Mesenteric fat pad (tissue), 1 donor: ENCODE measurements around the gene NPSR1. TPM values are rescaled to one million over a fixed set of nuclear protein-coding genes. Genes with fewer than 3 reads are reported as not detected.
"Not testable (repeated sequence)": the region's sequence is repeated elsewhere in the genome, so short reads cannot be mapped to it uniquely, and the experiment has no call there.

Source experiments
- DNase-seq: peaks from one replicate; pipeline ENCODE4 v3.0.0-alpha.2; 2020; ENCODE audit warnings: low spot score
- long read RNA-seq: library from polyadenylated mRNA; unstranded; transcript quantifications from one replicate; pipeline ENCODE4 v2.0.0, GENCODE V29; 2020
- total RNA-seq: library from RNA; stranded (reverse); fragmentation: NEBNext Ultra II Directional; extraction: Animal tissue kit (Norgen Biotek cat#: 25700); gene quantifications from one replicate; pipeline ENCODE4 v1.2.1, GENCODE V29; 2021
- donor health status: DM: yes; HTN: yes; CAD: no.

NPSR1 gene, protein sequence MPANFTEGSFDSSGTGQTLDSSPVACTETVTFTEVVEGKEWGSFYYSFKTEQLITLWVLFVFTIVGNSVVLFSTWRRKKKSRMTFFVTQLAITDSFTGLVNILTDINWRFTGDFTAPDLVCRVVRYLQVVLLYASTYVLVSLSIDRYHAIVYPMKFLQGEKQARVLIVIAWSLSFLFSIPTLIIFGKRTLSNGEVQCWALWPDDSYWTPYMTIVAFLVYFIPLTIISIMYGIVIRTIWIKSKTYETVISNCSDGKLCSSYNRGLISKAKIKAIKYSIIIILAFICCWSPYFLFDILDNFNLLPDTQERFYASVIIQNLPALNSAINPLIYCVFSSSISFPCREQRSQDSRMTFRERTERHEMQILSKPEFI
- total RNA-seq, result not detected
- long read RNA-seq, partial matches to known transcripts, result 0 of 8 reads
- long read RNA-seq, other reads (novel, unspliced or antisense), result 8 of 8 reads

DNA sequence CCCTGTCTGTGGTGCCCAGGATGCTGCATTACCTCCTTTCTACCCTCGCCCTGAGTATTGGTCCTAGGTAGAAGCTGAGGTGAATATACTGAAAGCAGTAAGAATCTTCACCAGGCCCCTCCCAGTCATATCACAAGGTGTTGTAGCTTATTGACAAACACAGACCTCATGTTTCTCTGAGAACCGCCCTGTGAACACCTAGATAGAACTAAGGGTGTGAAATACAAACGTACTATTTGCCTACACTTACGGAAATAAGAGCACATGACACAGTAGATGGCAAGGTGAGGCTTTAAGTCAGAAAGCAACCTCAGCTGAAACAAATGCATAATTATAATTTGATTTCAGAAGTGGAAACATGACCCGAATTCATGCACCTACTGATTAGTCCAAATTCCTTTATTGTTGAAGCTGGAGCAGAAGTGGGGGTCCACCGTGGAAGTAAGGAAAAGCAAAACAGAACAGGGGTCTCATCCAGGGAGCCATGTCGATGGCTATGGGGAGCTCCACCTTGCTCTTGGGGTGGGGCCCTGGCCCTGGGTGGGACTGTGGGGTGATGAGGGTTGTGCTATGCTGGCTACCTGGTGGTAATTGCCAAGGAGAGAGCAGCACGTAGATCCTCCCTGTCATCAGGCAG lies at the start of gene NPSR1:
NPSR1 (plus strand) TSS at position 587 of the 637 bp plus-strand sequence. CDS start 195 bp downstream, outside the sequence.
- DNase-seq, result no peak

DNA sequence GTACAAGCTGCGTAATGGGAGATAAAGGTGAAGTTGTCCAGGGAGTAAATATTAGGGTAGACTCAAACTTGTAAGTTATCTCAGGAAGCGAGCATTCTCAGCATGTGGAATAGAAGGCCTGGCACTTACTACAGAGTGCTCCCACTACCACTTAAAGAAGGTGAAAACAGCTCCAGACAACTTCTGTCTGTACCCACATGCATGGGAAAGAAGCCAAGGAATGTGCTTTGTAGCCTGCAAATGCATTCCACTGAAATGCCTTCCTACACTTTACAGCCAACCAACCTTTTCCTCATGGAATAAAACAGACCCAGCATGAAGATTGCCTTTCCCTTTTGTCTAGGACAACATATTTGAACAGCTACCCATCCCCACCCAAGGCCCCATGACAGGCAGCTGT lies 45.4 kb upstream of the NPSR1 start:
- no peak for DNase-seq

- no peak for DNase-seq
These were observed 37.6 kb upstream of the NPSR1 start for GRCh38 chr7:34620425-34620824.

DNA sequence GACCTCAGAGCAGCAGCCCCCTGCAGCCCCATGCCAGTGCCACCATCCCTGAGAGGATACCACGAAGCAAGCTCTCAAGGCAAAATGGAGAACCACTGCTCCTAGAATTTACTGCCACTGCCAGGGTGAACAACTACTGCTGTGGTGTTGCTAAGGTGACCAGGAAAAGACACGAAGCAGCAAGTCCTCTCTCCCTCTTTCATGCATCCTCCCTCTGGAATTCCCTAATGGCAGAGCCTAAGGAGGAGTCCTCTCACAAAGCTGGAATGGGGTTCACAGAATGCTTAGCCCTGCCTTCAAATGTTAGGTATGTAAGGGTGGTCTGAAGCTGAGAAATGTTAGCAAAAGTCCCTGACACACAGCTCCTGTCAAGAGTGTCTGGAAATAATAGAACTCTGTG lies 35.8 kb upstream of the NPSR1 start:
- DNase-seq, result no peak

GRCh38 chr7:34622771-34623250 lies 35.2 kb upstream of the NPSR1 start:
- DNase-seq, result no peak

GRCh38 chr7:34628618-34629017 lies 29.4 kb upstream of the NPSR1 start:
- not testable (repeated sequence) for DNase-seq

DNA sequence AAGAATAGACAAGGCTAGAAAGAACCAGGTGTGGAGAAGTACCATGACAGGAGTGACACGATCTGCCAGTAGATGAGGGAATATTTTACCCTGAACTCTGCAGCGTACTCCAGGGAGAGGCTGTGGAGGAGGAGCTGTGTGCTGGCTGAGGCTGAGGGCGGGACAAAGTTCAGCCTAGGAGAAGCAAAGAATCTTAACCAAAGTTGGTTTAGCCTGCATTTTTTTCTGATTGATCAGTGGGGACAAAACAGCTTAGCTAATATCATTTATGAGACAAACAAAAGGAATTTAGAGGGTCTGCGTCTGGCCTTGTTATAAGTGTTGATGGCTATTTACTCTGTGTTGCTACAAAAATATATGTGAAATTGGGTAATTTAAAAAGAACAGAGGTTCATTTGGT lies 5.2 kb upstream of the NPSR1 start:
- no peak for DNase-seq

- no peak for DNase-seq
These were observed 4.2 kb upstream of the NPSR1 start for GRCh38 chr7:34653787-34654186.

DNA sequence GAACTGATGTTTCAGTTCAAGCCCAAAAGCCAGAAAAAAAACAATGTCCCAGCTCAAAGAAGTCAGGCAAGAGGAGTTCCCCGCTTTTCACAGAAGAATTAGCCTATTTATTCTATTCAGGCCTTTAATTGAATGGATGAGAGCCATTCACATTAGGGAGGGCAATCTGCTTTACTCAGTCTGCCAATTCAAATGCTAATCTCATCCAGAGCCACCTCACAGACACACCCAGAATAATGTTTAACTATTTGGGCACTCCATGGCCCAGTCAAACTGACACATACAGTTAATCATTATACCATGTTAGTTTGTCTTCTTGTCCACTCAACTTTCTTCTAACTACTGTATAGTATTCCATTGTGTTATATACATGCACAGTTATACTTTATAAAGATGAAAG lies 2.6 kb upstream of the NPSR1 start:
- DNase-seq, result no peak

- DNase-seq, result no peak
These were observed 2.0 kb upstream of the NPSR1 start for GRCh38 chr7:34656041-34656440.

- DNase-seq, result no peak
These were observed 1.6 kb downstream of the NPSR1 start for GRCh38 chr7:34659472-34660075.

GRCh38 chr7:34662058-34662708 lies 4.2 kb downstream of the NPSR1 start:
- DNase-seq, result no peak

GRCh38 chr7:34664755-34665154 lies 6.7 kb downstream of the NPSR1 start:
- DNase-seq, result no peak

- no peak for DNase-seq
These were observed 14.4 kb downstream of the NPSR1 start for GRCh38 chr7:34672430-34672829.

- no peak for DNase-seq
These were observed 15.0 kb downstream of the NPSR1 start for GRCh38 chr7:34673066-34673465.

DNA sequence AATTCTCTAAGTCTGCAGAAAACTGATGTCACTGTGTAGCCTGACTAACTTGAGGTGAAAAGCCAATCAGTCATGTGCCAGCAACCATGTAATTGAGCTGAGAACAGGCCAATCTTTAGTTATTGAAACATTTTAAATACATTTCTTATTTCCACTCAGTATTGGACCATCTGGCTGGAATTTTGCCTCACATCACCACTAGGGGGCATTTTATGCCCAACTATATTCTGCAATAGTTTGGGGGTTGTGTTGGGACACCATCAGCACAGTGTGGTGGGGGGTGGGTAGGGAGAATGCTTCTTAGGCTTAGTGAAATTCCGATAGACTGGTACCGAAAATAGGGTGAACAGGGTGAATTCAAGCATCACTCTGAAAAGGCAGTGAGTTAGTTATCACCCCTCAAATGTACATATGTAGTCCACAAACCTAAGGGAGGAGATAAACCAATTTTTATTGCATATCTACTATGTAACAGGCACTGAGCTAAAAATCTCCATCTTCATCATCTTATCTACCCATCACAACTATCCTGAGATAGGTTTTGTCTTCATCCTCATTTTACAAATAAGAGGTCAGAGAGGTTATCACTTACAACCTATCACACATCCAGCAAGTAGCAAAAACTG lies 17.8 kb downstream of the NPSR1 start:
- no peak for DNase-seq

- no peak for DNase-seq
These were observed 19.5 kb downstream of the NPSR1 start for GRCh38 chr7:34677491-34677890.

GRCh38 chr7:34687529-34687928 lies 29.5 kb downstream of the NPSR1 start:
- no peak for DNase-seq

DNA sequence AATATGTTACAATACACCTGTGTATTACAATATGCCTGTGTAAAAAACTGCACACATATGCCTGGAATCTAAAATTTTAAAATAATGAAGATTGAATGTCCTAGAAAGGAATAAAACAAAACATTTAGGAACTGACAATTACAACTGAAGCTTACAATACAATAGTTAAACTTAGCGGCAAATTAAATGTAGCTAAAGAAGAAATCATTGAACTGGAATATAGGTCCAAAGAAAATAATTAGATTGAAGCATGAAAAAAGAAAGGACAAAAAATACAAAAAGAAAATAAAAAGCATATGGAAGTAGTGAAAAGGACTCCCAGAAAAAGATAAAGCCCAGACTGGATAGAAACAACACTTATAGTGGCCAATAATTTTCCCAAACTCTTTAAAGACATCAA lies 38.4 kb downstream of the NPSR1 start:
- DNase-seq, result no peak

- no peak for DNase-seq
These were observed 51.8 kb downstream of the NPSR1 start for GRCh38 chr7:34709771-34710170.

GRCh38 chr7:34718867-34719266 lies 60.8 kb downstream of the NPSR1 start:
- DNase-seq, result no peak
